Breast epithelium (tissue), 3 donors: Measurements from ENCODE around the gene YIPF2.

Source experiments
- POLR2AphosphoS5 ChIP-seq, 3 donors: sonication (generic); formaldehyde crosslinking; IDR thresholded peaks; one replicate each; pipeline ENCODE4 v1.6.1; 2017; ENCODE audit warnings: antibody characterized with exemption in 3 of 3
- TF ChIP-seq, protein P1 (sequence below), 3 donors: fragments of 450-650 bp; IDR thresholded peaks; one replicate each; pipeline ENCODE4 v1.5.1; 2016 to 2017; ENCODE audit warnings: antibody characterized with exemption in 3 of 3, mild to moderate bottlenecking in 3 of 3, moderate library complexity in 3 of 3

DNA sequence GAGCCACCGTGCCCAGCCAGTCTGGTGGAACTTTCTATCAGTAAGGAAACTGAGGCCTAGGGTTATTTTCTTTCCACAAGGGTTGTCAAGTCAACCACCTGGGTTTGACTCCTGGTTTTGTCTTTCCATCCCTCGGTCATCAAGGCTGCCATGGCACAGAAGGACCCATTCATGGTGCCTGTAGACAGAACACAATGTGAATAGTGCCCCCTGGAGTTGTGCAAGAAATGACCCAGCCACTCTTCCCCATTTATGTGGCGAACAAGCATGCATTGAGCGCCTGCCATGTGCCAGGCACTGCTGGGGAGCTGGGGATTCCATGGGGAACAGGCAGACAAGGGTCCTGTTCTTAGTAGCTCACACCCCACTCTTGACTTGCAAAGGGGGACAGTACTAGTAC is 36.5 kb upstream of the YIPF2 start:
- TF ChIP-seq POLR2AphosphoS5 (IDR thresholded peaks at IDR 0.05), result no peak
- TF ChIP-seq, protein P1, sequence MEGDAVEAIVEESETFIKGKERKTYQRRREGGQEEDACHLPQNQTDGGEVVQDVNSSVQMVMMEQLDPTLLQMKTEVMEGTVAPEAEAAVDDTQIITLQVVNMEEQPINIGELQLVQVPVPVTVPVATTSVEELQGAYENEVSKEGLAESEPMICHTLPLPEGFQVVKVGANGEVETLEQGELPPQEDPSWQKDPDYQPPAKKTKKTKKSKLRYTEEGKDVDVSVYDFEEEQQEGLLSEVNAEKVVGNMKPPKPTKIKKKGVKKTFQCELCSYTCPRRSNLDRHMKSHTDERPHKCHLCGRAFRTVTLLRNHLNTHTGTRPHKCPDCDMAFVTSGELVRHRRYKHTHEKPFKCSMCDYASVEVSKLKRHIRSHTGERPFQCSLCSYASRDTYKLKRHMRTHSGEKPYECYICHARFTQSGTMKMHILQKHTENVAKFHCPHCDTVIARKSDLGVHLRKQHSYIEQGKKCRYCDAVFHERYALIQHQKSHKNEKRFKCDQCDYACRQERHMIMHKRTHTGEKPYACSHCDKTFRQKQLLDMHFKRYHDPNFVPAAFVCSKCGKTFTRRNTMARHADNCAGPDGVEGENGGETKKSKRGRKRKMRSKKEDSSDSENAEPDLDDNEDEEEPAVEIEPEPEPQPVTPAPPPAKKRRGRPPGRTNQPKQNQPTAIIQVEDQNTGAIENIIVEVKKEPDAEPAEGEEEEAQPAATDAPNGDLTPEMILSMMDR (IDR thresholded peaks at IDR 0.05), result no peak
